NCI-H1092 treated with DMSO at 0.1 percent for 48 hours (cell line): ENCODE measurements around the gene UBL5.
A peak's percentile ranks its signal among the peaks of the same experiment; 100 is the strongest.
"Not testable (repeated sequence)": the region's sequence is repeated elsewhere in the genome, so short reads cannot be mapped to it uniquely, and the experiment has no call there.

Experiments
- DNase-seq: peaks from one replicate; lab custom pipeline; 2025; lab: John Stamatoyannopoulos, UW

UBL5 gene

GRCh38 chr19:9827289-9828238 is at the start of gene UBL5:
Gene UBL5 (plus strand): TSS chr19:9827918. CDS start chr19:9828338, 420 bp downstream.
- DNase-seq = peak; percentile 84

GRCh38 chr19:9782338-9782737 is 45.4 kb upstream of the UBL5 start:
- DNase-seq = no peak

GRCh38 chr19:9784163-9784496 is 43.6 kb upstream of the UBL5 start:
- not testable (repeated sequence) for DNase-seq

DNA sequence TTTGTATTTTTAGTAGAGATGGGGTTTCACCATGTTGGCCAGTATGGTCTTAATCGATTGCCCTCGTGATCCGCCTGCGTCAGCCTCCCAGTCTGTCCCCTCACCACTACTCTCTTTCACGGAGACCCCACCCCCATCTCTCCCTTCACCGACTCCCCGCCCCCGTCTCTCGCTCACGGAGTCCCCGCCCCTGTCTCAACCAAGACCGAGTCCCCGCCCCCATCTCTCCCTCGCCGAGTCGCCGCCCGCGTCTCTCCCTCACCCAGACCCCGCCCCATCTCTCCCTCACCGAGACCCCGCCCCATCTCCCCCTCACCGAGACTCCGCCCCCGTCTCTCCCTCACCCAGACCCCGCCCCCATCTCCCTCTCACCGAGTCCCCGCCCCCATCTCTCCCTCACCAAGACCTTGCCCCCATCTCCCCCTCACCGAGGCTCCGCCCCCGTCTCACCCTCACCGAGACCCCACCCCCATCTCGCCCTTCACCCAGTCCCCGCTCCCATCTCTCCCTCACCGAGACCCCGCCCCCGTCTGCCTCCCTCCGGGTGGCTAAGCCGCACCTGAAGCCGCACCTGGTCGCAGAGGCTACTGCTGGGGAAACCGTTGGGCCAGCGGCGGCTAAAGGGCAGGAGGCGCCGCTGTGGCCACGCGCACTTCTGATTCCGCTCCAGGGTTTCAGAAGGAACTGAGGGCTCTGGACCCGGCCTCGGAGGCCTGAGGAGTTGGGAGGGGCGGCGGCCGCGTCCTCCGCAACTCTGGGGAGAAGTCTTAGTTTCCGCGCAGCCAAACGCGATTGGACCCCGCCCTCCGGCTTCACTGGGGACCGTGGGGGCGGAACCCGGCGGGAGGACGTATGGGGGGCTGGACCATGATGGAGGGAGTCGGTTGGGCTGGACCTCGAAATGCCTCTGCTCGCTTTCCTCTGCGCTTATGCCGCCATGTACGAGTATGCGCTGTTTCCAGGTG is 42.1 kb upstream of the UBL5 start:
- peak; percentile 90 for DNase-seq

- DNase-seq = no peak
Observed at GRCh38 chr19:9786342-9786741, 41.4 kb upstream of the UBL5 start.

- DNase-seq = no peak
Observed at GRCh38 chr19:9786819-9787218, 40.9 kb upstream of the UBL5 start.

GRCh38 chr19:9788604-9789003 is 39.1 kb upstream of the UBL5 start:
- DNase-seq = not testable (repeated sequence)

- DNase-seq = no peak
Observed at GRCh38 chr19:9789066-9789465, 38.7 kb upstream of the UBL5 start.

DNA sequence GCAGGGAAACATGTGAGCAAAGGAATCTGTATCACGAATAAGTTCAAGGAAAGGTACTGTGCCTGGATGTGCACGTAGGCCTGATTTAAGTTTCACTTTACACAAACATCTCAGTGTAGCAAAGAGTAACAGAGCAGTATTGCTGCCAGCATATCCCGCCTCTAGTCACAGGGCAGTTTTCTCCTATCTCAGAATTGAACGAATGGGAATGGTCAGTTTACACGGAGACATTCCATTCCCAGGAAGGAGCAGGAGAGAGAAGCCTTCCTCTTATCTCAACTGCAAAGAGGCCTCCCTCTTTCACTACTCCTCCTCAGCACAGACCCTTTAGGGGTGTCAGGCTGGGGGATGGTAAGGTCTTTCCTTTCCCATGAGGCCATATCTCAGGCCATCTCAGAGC is 38.1 kb upstream of the UBL5 start:
- DNase-seq = not testable (repeated sequence)

DNA sequence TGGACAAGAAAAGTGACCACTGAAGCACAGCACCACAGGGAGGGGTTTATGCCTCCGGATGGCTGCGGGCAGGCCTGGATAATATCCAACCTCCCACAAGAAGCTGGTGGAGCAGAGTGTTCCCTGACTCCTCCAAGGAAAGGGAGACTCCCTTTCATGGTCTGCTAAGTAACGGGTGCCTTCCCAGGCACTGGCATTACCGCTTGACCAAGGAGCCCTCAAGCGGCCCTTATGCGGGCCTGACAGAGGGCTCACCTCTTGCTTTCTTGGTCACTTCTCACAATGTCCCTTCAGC is 36.7 kb upstream of the UBL5 start:
- DNase-seq = not testable (repeated sequence)

DNA sequence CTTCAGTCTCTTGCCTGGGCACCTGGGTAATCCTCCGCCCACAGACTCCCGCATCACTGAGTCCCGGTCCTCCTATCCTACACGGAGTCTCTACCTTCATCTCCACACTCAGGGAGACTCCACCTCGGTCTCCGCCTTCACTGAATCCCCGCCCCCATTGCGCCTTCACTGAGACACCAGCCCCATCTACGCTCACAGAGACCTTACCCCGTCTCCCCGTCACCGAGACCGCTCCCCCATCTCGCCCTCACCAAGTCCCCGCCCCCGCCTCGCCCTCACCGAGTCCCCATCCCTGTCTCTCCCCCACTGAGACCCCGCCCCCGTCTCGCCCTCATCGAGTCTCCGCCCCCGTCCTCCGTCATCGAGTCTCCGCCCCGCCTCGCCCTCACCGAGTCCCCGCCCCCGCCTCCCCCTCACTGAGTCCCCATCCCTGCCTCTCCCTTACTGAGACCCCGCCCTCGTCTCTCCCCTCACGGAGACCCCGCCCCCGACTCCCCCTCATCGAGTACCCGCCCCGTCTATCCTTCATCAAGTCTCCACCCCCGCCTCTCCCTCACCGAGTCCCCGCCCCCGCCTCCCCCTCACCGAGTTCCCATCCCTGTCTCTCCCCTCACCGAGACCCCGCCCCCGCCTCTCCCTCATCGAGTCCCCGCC is 36.0 kb upstream of the UBL5 start:
- peak; percentile 82 for DNase-seq

DNA sequence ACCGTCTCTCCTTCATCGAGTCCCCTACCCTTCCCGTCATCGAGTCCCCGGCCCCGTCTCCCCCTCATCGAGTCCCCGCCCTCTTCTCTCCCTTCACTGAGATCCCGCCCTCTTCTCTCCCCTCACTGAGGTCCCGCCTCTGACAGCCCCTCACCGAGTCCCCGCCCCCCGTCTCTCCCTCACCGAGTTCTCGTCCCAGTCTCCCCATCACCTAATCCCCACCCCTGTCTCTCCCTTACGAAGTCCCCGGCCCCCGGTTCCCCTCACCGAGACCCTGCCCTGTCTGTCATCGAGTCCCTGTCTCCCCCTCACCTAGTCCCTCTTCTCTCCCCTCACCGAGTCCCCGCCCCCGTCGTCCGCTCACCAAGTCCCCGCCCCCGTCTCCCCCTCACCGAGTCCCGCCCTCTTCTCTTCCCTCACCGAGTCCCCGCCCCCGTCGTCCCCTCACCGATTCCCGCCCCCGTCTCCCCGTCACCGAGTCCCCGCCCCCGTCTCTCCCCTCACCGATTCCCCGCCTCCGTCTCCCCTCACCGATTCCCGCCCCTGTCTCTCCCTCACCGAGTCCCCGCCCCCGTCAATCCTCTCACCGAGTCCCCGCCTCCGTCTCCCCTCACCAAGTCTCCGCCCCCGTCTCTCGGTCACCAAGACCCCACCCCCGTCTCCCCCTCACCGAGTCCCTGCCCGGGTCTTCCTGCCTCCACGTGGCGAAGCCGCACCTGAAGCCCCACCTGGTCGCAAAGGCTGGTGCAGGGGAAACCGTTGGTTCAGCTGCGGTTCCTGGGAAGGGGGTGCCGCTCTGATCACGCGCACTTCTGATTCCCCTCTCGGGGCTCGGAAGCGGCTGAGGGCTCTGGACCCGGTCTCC is 35.3 kb upstream of the UBL5 start:
- DNase-seq = peak; percentile 91

DNA sequence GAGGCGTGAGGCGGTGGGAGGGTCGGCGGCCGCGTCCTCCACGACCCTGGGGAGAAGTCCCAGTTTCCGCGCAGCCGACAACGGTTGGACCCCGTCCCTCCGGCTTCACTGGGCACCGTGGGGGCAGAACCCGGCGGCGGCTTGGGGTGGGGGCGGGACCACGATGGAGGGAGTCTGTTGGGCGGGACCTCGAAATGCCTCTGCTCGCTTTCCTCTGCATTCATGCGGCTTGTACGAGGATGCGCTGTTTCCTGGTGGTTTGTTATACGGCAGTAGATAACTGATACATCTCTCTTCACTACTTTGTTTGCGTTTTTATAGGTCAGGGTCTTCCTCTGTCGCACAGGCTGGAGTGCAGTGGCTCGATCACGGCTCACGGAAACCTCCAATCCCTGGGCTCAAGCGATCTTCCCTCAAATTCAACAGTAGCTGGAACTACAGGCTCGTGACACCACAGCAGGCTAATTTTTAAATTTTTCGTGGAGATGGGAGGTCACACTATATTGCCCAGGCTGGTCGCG is 34.6 kb upstream of the UBL5 start:
- DNase-seq = no peak

GRCh38 chr19:9796113-9796773 is 31.5 kb upstream of the UBL5 start:
- DNase-seq = peak; percentile 78

DNA sequence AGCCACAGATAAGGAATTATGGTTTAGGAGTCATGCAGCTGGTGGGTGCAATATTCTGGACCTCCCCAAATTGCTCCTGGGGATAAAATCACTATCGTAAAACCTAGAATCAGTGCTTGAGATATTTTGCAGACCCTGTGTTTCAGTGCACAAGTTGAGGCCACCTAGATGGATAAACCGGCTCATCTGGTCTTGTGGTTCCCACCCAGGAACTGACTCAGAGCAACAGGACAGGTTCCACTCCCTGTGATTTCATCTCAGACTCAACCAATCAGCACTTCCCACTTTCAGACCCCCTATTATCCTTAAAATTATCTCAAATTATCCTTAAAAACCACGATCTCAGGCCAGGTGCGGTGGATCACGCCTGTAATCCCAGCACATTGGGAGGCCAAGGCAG is 29.8 kb upstream of the UBL5 start:
- DNase-seq = no peak

- DNase-seq = no peak
Observed at GRCh38 chr19:9799162-9799561, 28.6 kb upstream of the UBL5 start.

DNA sequence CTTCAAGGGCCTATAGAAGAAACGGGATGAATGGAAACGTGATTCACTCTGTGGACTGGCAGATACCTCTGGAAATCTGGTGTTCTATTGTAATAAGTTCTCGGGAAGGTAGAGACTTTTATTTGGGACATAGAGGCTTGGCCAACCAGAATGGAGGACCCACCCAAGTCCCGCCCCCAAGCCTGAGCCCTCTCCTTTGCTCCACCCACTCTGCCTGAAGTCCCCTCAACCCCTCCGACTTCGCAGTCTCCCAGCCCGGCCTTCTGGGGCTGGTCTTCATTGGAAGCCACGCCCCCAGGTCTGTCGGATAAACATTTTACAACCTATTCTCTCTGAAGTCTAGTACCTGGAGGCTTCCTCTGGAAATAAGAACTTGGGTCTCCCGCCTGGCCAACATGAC is 25.7 kb upstream of the UBL5 start:
- DNase-seq = no peak

- DNase-seq = no peak
Observed at GRCh38 chr19:9806803-9807202, 20.9 kb upstream of the UBL5 start.

GRCh38 chr19:9808855-9809824 is 18.6 kb upstream of the UBL5 start:
- no peak for DNase-seq
